Neural progenitor cell (in vitro differentiated cells): ENCODE results near the gene ZNF469.

Source experiments
- CTCF ChIP-seq: fragments of 200-600 bp; sonication (generic); IDR thresholded peaks from 2 replicates; pipeline ENCODE4 v1.5.1; 2017; ENCODE audit warnings: antibody characterized with exemption, mild to moderate bottlenecking
- EZH2 ChIP-seq: fragments of 200-600 bp; sonication (generic); IDR thresholded peaks from 2 replicates; pipeline ENCODE4 v1.6.1; 2017; ENCODE audit warnings: antibody characterized with exemption, mild to moderate bottlenecking, moderate library complexity
- EZH2phosphoT487 ChIP-seq: fragments of 200-600 bp; sonication (generic); IDR thresholded peaks from 2 replicates; pipeline ENCODE4 v1.6.1; 2017; ENCODE audit warnings: antibody characterized with exemption

GRCh38 chr16:88349153-88349902, 33.4 kb upstream of the ZNF469 start:
- TF ChIP-seq CTCF (no peak), EZH2phosphoT487 (no peak), EZH2 (no peak)
